Activated naive CD4-positive, alpha-beta T cell treated with anti-CD3 and anti-CD28 coated beads, Interleukin-2, amount 50 U/mL, for 72 hours (primary cell): ENCODE measurements around the gene ASB1. TPM values are rescaled to one million over a fixed set of nuclear protein-coding genes. Genes with fewer than 3 reads are reported as not detected.
"Not testable (repeated sequence)": the region's sequence is repeated elsewhere in the genome, so short reads cannot be mapped to it uniquely, and the experiment has no call there.

Source experiments
- ATAC-seq, 2 donors: fragments of 150-1000 bp; cut with Tn5 transposase; 2 replicates each; pipeline ENCODE4 v1.10.0; 2021; ENCODE audit warnings: mild to moderate bottlenecking in 2 of 2, moderate library complexity in 2 of 2
- DNase-seq, 2 donors: peaks; one replicate each; pipeline ENCODE4 v3.0.0; 2021 to 2022; ENCODE audit warnings: low spot score in 2 of 2
- H3K27ac Mint-ChIP-seq, 2 donors: one replicate each; pipeline ENCODE4 v1.8.0; 2022; ENCODE audit warnings: mild to moderate bottlenecking in 2 of 2, mixed read lengths in 2 of 2
- H3K36me3 Mint-ChIP-seq, 2 donors: one replicate each; pipeline ENCODE4 v1.8.0; 2022; ENCODE audit warnings: mixed read lengths in 2 of 2
- H3K9me3 Mint-ChIP-seq, 2 donors: one replicate each; pipeline ENCODE4 v1.8.0; 2022; ENCODE audit warnings: mixed read lengths in 2 of 2
- total RNA-seq, 2 donors: library from RNA; stranded (reverse); gene quantifications; one replicate each; pipeline ENCODE4 v1.2.3, GENCODE V29; 2022

The ASB1 gene
- total RNA-seq, 2 donors from 2014 or later = 33.9 to 42.0 TPM

DNA sequence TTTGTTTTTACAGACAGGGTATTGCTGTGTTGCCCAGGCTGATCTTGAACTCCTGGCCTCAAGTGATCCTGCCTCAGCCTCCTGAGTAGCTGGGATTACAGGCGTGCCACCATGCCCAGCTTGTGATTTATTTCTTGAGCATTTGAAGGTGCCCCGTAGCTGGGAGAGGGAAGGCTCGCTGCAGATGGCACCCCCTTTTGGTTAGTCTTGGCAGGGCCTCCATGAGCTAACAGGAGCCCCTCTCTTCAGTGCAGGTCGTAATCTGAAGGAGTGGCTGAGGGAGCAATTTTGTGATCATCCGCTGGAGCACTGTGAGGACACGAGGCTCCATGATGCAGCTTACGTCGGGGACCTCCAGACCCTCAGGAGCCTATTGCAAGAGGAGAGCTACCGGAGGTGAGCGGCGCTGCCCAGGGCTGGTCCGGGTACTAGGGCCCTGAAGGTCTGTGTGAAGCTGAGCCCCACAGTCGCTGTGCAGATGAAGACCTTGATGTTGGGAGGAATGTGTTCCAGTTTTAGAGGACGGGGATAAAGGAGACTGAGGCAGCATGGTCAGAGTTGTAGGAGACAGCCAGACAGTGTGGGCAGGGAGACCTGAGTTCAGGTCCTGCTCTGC, 6.7 kb downstream of the ASB1 start:
- Mint-ChIP-seq H3K36me3 (peaks cover 12 to 45% of the 10 kb centered on the region in 2 donors), H3K9me3 (no peaks in the 10 kb centered on the region), H3K27ac (peak overlapping the region; percentile 60 to 75)
- ATAC-seq (no peak), DNase-seq (no peak)

DNA sequence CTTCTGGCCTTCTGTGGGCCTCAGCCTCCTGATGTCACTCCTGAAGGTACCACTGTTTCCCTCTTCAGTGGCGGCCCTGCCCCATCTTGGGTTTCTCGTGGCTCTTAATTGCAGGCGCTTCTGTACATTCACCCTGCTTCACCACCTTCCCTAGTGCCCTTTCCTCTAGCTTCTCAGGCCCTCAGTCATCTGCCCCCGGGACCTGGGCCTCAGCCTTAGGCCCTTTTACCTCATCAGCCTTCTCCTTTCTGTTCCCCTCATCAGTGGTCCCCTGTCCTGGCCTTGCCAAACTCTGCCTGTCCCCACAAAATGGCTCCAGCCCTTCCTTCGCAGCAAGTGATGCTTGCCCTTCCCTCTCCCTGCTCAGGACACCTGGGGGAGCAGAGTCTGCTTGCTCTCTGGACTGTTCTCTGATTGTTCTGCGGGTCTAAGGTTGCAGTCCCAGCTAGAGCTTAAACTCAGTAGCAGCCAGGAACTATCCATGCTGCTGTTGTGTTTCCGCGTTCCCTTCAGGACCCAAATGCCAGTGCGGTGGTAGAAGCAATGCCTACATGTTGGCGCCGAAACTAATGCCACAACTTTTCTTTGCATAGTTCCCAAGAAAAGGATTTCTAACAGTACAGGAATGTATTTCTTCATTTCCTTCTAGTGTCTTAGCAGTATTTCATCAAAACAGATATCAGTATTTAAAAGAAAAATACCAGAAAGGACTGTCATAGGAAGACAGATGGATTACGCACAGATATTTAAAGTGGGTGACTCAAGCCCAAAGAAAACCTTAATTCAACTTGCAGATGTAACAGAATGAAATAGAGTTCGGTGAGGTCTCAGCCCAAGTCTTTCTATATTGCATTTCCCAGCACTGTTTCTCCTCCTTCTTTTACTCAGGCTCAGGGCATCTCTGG, 7.5 kb downstream of the ASB1 start:
- DNase-seq = no peak
- no peak for ATAC-seq
- peak overlapping the region; percentile 41 to 82 for H3K27ac Mint-ChIP-seq
- H3K36me3 Mint-ChIP-seq = peaks cover 18 to 45% of the 10 kb centered on the region in 2 donors
- H3K9me3 Mint-ChIP-seq = no peaks in the 10 kb centered on the region

GRCh38 chr2:238434846-238435751, 8.4 kb downstream of the ASB1 start:
- Mint-ChIP-seq H3K9me3 (no peaks in the 10 kb centered on the region), H3K36me3 (peaks cover 18 to 39% of the 10 kb centered on the region in 2 donors), H3K27ac (no peak overlapping the region)
- DNase-seq = no peak
- ATAC-seq = no peak

GRCh38 chr2:238435752-238436096, 9.0 kb downstream of the ASB1 start:
- DNase-seq = no peak
- H3K9me3 Mint-ChIP-seq = no peaks in the 10 kb centered on the region
- H3K36me3 Mint-ChIP-seq = peaks cover 17 to 39% of the 10 kb centered on the region in 2 donors
- H3K27ac Mint-ChIP-seq = no peak overlapping the region
- ATAC-seq = no peak

DNA sequence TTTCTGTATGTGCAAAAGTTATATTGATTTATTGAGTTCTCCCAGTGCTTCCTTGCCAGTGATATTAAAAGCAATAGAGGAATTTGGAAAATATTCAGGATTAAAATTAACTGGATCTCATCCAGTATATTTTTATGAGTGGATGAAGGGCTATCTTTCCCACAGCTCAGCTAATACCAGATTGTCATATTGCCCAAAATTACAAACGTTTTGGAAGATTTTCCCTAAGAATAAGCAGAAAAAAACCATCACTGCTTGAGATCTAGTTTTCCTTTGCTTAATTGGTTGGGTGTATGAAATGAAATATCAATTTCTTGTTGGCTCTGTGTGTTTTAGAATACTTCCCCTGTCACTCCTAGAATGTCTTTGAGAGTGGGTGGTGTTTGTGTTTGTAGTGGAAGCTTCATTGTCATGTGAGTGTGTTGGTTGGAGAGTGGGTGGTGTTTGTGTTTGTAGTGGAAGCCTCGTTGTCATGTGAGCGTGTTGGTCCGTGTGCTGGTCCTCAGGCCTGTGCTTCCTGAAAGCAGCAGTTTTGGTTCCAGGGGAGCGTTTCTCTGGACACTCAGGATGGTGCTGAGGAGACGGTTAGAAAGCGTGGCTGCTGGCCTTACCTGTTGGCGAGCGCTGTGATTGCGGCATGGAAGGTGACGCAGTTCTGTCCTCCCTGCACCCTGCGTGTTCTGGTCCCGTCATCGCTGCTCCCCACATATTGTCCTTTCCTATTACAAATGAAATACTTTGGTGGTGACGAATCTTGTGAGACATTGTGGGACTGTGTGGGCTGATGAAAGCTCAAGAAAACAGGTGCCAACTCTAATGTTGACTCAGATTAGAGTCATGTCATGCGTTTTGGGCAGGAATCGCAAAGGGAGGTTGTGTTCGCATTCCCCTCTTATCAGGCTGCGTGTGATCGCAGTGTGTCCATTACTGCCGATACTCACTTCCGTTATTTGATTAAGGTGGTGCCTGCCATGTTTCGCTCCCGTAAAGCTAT, 12.4 kb downstream of the ASB1 start:
- Mint-ChIP-seq H3K9me3 (no peaks in the 10 kb centered on the region), H3K36me3 (peaks cover 33 to 34% of the 10 kb centered on the region in 2 donors), H3K27ac (peak overlapping the region; percentile 89)
- ATAC-seq (peak; percentile 94 to 96), DNase-seq (peak; percentile 67 to 71)

DNA sequence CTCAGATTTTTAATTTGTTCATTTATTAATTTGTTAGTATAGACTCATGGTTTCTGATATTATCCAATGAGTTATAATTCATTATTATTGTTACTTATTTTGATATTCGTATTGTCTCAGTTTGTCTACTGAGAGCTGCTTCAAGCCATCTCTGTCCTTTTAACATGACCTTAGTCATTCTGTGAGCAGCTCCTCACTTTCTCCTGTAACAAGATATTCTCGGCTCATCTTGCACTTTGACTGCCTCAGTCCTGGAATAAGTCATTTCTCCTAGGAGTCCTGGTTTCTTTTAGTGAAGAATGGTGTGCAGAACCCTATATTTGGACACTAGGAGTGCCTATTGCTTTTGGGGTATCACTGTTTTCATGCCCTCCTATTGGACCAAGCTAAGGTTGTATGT, 13.2 kb downstream of the ASB1 start:
- H3K36me3 Mint-ChIP-seq = peaks cover 37 to 38% of the 10 kb centered on the region in 2 donors
- H3K27ac Mint-ChIP-seq = peak overlapping the region; percentile 89
- DNase-seq = no peak
- H3K9me3 Mint-ChIP-seq = no peaks in the 10 kb centered on the region
- ATAC-seq = peak; percentile 63 to 75

GRCh38 chr2:238440331-238440730, 13.6 kb downstream of the ASB1 start:
- DNase-seq (no peak), ATAC-seq (no peak)
- Mint-ChIP-seq H3K27ac (peak overlapping the region in 1 of 2 donors; percentile 89), H3K36me3 (peaks cover 38 to 41% of the 10 kb centered on the region in 2 donors), H3K9me3 (no peaks in the 10 kb centered on the region)

DNA sequence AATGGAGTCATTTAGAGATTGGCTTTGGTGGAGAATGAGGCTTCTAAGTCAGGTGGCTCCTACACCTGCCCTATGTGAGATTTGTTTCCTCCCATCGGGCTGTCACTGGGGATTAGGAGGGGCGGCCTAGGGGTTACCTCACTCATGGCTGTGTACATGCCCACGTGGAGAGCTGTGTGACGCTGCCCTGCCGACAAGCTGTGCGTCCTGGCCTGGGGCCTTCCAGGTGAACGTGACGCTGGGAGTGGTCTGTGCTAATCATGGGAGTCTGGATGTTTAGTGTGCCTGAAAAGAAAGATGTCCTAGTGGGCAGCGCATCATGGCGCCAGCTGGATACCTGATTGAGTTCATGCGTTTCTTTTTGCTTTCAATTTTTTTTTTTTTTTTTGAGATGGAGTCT, 14.0 kb downstream of the ASB1 start:
- DNase-seq = no peak
- no peak for ATAC-seq
- H3K27ac Mint-ChIP-seq = peak overlapping the region in 1 of 2 donors; percentile 89
- no peaks in the 10 kb centered on the region for H3K9me3 Mint-ChIP-seq
- peaks cover 42 to 46% of the 10 kb centered on the region in 2 donors for H3K36me3 Mint-ChIP-seq

GRCh38 chr2:238441262-238442114, 14.8 kb downstream of the ASB1 start:
- H3K36me3 Mint-ChIP-seq = peaks cover 43 to 50% of the 10 kb centered on the region in 2 donors
- H3K9me3 Mint-ChIP-seq = no peaks in the 10 kb centered on the region
- ATAC-seq = no peak
- no peak for DNase-seq
- H3K27ac Mint-ChIP-seq = peak overlapping the region in 1 of 2 donors; percentile 89

DNA sequence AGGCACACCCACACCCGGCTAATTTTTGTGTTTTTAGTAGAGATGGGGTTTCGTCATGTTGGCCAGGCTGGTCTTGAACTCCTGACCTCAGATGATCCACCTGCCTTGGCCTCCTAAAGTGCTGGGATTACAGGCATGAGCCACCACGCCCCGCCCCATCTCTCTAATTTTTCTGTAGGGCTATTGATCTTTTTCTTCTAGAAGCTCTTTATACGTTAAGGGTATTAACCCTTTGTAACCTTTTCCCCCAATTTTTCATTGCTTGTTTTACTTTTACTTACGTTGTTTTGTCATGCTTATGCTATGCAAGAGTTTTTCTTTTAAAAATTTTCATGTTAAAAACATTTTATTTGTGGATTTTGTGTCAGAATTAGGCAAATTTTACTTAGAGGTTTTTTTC, 15.5 kb downstream of the ASB1 start:
- peaks cover 40 to 50% of the 10 kb centered on the region in 2 donors for H3K36me3 Mint-ChIP-seq
- ATAC-seq, DNase-seq: not testable (repeated sequence)

DNA sequence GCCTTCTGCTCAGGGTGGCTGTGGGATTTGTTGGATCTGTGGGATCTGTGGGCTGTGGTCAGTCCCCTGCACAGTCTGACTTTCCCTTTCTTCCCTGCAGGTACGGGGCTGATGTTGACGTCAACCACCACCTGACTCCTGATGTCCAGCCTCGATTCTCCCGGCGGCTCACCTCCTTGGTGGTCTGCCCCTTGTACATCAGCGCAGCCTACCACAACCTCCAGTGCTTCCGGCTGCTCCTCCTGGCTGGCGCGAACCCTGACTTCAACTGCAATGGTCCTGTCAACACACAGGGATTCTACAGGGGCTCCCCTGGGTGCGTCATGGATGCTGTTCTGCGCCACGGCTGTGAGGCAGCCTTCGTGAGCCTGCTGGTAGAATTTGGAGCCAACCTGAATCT, 17.5 kb downstream of the ASB1 start:
- ATAC-seq = no peak
- H3K9me3 Mint-ChIP-seq = no peaks in the 10 kb centered on the region
- DNase-seq = no peak
- H3K36me3 Mint-ChIP-seq = peaks cover 36 to 60% of the 10 kb centered on the region in 2 donors
- H3K27ac Mint-ChIP-seq = no peak overlapping the region

More for the DNA sequence above, 15.5 kb downstream of the ASB1 start:
- H3K27ac Mint-ChIP-seq, H3K9me3 Mint-ChIP-seq: not testable (repeated sequence)

DNA sequence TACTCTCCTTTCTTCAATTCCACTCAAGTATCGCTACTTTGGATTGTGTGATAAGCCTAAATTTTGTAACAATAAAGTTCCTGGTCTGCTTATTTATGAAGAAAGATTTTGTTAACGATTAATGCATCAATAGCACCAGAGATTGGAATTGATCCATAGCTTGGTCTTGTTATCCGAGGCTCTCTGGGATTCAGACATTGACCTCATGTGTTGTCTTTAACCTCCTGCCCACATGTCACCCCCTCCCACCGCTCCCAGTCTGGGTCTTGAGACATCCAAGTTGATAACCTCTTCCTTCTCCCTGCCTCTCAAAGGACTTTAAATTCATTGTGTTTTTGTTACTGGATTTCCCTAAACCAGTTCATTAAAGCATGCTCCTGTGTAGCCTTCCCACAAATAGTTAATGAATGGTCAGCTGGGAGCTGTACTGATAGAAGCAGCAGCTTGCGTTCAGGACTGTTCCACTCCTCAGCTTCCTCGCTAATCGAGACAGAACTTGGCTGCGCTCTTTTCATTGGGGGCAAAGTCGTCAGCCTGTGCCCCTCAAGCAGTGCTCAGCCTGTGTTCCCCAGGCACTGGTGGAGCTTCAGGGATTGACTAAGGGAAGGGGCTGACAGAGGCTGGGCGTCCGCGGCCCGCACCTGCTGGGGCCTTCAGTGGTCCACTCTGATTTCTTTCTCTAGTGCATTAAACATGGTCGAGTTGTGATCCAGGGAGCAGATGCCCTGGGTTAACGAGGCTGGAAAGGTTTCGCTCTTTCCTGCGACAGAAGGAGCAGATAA, 18.9 kb downstream of the ASB1 start:
- no peak overlapping the region for H3K27ac Mint-ChIP-seq
- H3K36me3 Mint-ChIP-seq = peaks cover 41 to 59% of the 10 kb centered on the region in 2 donors
- no peak for ATAC-seq

GRCh38 chr2:238446371-238446770, 19.6 kb downstream of the ASB1 start:
- H3K36me3 Mint-ChIP-seq = peaks cover 37 to 57% of the 10 kb centered on the region in 2 donors

More for the DNA sequence above, 18.9 kb downstream of the ASB1 start:
- no peak for DNase-seq
- H3K9me3 Mint-ChIP-seq = no peaks in the 10 kb centered on the region

More at GRCh38 chr2:238446371-238446770, 19.6 kb downstream of the ASB1 start:
- H3K9me3 Mint-ChIP-seq = no peaks in the 10 kb centered on the region
- no peak overlapping the region for H3K27ac Mint-ChIP-seq
- DNase-seq = no peak
- no peak for ATAC-seq
